ENCODE results near the gene KLRG1.

DNA sequence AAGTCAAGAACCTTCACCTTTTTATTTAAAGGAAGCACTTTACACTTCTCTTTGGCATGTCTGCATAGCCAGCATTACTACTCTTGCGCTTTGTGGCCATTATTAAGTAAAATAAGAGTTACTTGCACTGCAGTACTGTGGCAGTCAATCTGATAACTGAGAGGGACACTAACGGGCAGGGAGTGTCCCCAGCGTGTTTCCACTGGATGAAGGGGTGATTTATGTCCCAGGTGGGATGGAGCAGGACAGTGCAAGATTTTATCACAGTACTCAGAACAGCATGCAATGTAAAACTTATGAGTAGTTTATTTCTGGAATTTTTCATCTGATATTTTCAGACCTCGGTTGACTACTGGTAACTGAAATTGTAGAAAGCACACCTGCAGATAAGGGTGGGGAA, 31.8 kb upstream of the KLRG1 start:
- no peak for TF ChIP-seq ISL1 (CRISPR knock-in tag; IDR thresholded peaks at IDR 0.05)
- TF ChIP-seq, protein P1, sequence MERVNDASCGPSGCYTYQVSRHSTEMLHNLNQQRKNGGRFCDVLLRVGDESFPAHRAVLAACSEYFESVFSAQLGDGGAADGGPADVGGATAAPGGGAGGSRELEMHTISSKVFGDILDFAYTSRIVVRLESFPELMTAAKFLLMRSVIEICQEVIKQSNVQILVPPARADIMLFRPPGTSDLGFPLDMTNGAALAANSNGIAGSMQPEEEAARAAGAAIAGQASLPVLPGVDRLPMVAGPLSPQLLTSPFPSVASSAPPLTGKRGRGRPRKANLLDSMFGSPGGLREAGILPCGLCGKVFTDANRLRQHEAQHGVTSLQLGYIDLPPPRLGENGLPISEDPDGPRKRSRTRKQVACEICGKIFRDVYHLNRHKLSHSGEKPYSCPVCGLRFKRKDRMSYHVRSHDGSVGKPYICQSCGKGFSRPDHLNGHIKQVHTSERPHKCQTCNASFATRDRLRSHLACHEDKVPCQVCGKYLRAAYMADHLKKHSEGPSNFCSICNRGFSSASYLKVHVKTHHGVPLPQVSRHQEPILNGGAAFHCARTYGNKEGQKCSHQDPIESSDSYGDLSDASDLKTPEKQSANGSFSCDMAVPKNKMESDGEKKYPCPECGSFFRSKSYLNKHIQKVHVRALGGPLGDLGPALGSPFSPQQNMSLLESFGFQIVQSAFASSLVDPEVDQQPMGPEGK (CRISPR knock-in tag; IDR thresholded peaks at IDR 0.05; ENCODE audit: borderline replicate concordance), result no peak
- no peak for TF ChIP-seq ZNF8 (CRISPR knock-in tag; IDR thresholded peaks at IDR 0.05)
- no peak for TF ChIP-seq BACH2 (CRISPR knock-in tag; IDR thresholded peaks at IDR 0.05; ENCODE audit: borderline replicate concordance)
- TF ChIP-seq GLIS3 (CRISPR knock-in tag; IDR thresholded peaks at IDR 0.05), result no peak
- no peak for TF ChIP-seq ZC3H10 (CRISPR knock-in tag; IDR thresholded peaks at IDR 0.05)
- TF ChIP-seq, protein P2, sequence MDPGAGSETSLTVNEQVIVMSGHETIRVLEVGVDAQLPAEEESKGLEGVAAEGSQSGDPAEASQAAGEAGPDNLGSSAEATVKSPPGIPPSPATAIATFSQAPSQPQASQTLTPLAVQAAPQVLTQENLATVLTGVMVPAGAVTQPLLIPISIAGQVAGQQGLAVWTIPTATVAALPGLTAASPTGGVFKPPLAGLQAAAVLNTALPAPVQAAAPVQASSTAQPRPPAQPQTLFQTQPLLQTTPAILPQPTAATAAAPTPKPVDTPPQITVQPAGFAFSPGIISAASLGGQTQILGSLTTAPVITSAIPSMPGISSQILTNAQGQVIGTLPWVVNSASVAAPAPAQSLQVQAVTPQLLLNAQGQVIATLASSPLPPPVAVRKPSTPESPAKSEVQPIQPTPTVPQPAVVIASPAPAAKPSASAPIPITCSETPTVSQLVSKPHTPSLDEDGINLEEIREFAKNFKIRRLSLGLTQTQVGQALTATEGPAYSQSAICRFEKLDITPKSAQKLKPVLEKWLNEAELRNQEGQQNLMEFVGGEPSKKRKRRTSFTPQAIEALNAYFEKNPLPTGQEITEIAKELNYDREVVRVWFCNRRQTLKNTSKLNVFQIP (CRISPR knock-in tag; IDR thresholded peaks at IDR 0.05; ENCODE audit: borderline replicate concordance, low read depth), result no peak
- no peak for TF ChIP-seq ZNF70 (CRISPR knock-in tag; IDR thresholded peaks at IDR 0.05)
- TF ChIP-seq ARNTL (CRISPR knock-in tag; IDR thresholded peaks at IDR 0.05; ENCODE audit: borderline replicate concordance, low read depth), result no peak

Measured in SK-N-SH treated with all-trans-retinoic acid at 6 μM for 48 hours (cell line).